ENCODE data around the gene CCDC50. TPM values are rescaled to one million over a fixed set of nuclear protein-coding genes. Genes with fewer than 3 reads are reported as not detected.

CCDC50 gene
- total RNA-seq, 1 donor from 2014 or later: 24.0 TPM

- H3K36me3 ChIP-seq (ENCODE audit: control insufficient read depth in 3 of 3, insufficient read depth in 3 of 3, low read length in 3 of 3): no peaks in the 10 kb centered on the region
- no peaks in the 10 kb centered on the region for H3K4me1 ChIP-seq (ENCODE audit: control insufficient read depth in 3 of 3, insufficient read depth in 3 of 3, low read length in 3 of 3)
Measured at GRCh38 chr3:191298846-191299245, 30.3 kb upstream of the CCDC50 start.

GRCh38 chr3:191300422-191300821 lies 28.8 kb upstream of the CCDC50 start:
- H3K4me3 ChIP-seq (ENCODE audit: low read length in 3 of 3): no peak overlapping the region
- no peaks in the 10 kb centered on the region for H3K27me3 ChIP-seq (ENCODE audit: control insufficient read depth in 3 of 3, insufficient read depth in 3 of 3, low read length in 3 of 3)
- no peaks in the 10 kb centered on the region for H3K9me3 ChIP-seq (ENCODE audit: control insufficient read depth in 3 of 3, low read length in 3 of 3)
- no peak overlapping the region for H3K27ac ChIP-seq (ENCODE audit: low read depth, low read length)
- no peaks in the 10 kb centered on the region for H3K4me1 ChIP-seq (ENCODE audit: control insufficient read depth in 3 of 3, insufficient read depth in 3 of 3, low read length in 3 of 3)
- no peaks in the 10 kb centered on the region for H3K36me3 ChIP-seq (ENCODE audit: control insufficient read depth in 3 of 3, insufficient read depth in 3 of 3, low read length in 3 of 3)
- H3K9ac ChIP-seq (ENCODE audit: low read depth in 1 of 3, low read length in 3 of 3): no peak overlapping the region

More at GRCh38 chr3:191298846-191299245, 30.3 kb upstream of the CCDC50 start:
- Histone ChIP-seq H3K9ac (ENCODE audit: low read depth in 1 of 3, low read length in 3 of 3) (no peak overlapping the region), H3K4me3 (ENCODE audit: low read length in 3 of 3) (no peak overlapping the region), H3K27ac (ENCODE audit: low read depth, low read length) (no peak overlapping the region), H3K27me3 (ENCODE audit: control insufficient read depth in 3 of 3, insufficient read depth in 3 of 3, low read length in 3 of 3) (no peaks in the 10 kb centered on the region), H3K9me3 (ENCODE audit: control insufficient read depth in 3 of 3, low read length in 3 of 3) (no peaks in the 10 kb centered on the region)

- Histone ChIP-seq H3K4me1 (ENCODE audit: control insufficient read depth in 3 of 3, insufficient read depth in 3 of 3, low read length in 3 of 3) (no peaks in the 10 kb centered on the region), H3K36me3 (ENCODE audit: control insufficient read depth in 3 of 3, insufficient read depth in 3 of 3, low read length in 3 of 3) (no peaks in the 10 kb centered on the region), H3K9ac (ENCODE audit: low read depth in 1 of 3, low read length in 3 of 3) (no peak overlapping the region), H3K9me3 (ENCODE audit: control insufficient read depth in 3 of 3, low read length in 3 of 3) (no peaks in the 10 kb centered on the region), H3K4me3 (ENCODE audit: low read length in 3 of 3) (no peak overlapping the region), H3K27me3 (ENCODE audit: control insufficient read depth in 3 of 3, insufficient read depth in 3 of 3, low read length in 3 of 3) (no peaks in the 10 kb centered on the region), H3K27ac (ENCODE audit: low read depth, low read length) (no peak overlapping the region)
Measured at GRCh38 chr3:191301017-191301416, 28.2 kb upstream of the CCDC50 start.

GRCh38 chr3:191301782-191302411 lies 27.3 kb upstream of the CCDC50 start:
- Histone ChIP-seq H3K9ac (ENCODE audit: low read depth in 1 of 3, low read length in 3 of 3) (no peak overlapping the region), H3K36me3 (ENCODE audit: control insufficient read depth in 3 of 3, insufficient read depth in 3 of 3, low read length in 3 of 3) (no peaks in the 10 kb centered on the region), H3K27ac (ENCODE audit: low read depth, low read length) (no peak overlapping the region), H3K4me1 (ENCODE audit: control insufficient read depth in 3 of 3, insufficient read depth in 3 of 3, low read length in 3 of 3) (no peaks in the 10 kb centered on the region), H3K9me3 (ENCODE audit: control insufficient read depth in 3 of 3, low read length in 3 of 3) (no peaks in the 10 kb centered on the region), H3K4me3 (ENCODE audit: low read length in 3 of 3) (no peak overlapping the region), H3K27me3 (ENCODE audit: control insufficient read depth in 3 of 3, insufficient read depth in 3 of 3, low read length in 3 of 3) (no peaks in the 10 kb centered on the region)

- Histone ChIP-seq H3K27me3 (ENCODE audit: control insufficient read depth in 3 of 3, insufficient read depth in 3 of 3, low read length in 3 of 3) (no peaks in the 10 kb centered on the region), H3K36me3 (ENCODE audit: control insufficient read depth in 3 of 3, insufficient read depth in 3 of 3, low read length in 3 of 3) (no peaks in the 10 kb centered on the region), H3K9me3 (ENCODE audit: control insufficient read depth in 3 of 3, low read length in 3 of 3) (no peaks in the 10 kb centered on the region), H3K4me1 (ENCODE audit: control insufficient read depth in 3 of 3, insufficient read depth in 3 of 3, low read length in 3 of 3) (no peaks in the 10 kb centered on the region), H3K27ac (ENCODE audit: low read depth, low read length) (no peak overlapping the region), H3K9ac (ENCODE audit: low read depth in 1 of 3, low read length in 3 of 3) (no peak overlapping the region), H3K4me3 (ENCODE audit: low read length in 3 of 3) (no peak overlapping the region)
Measured at GRCh38 chr3:191302451-191302850, 26.7 kb upstream of the CCDC50 start.

- no peaks in the 10 kb centered on the region for H3K36me3 ChIP-seq (ENCODE audit: control insufficient read depth in 3 of 3, insufficient read depth in 3 of 3, low read length in 3 of 3)
- H3K27me3 ChIP-seq (ENCODE audit: control insufficient read depth in 3 of 3, insufficient read depth in 3 of 3, low read length in 3 of 3): no peaks in the 10 kb centered on the region
- H3K27ac ChIP-seq (ENCODE audit: low read depth, low read length): no peak overlapping the region
- H3K9ac ChIP-seq (ENCODE audit: low read depth in 1 of 3, low read length in 3 of 3): no peak overlapping the region
- no peak overlapping the region for H3K4me3 ChIP-seq (ENCODE audit: low read length in 3 of 3)
- H3K4me1 ChIP-seq (ENCODE audit: control insufficient read depth in 3 of 3, insufficient read depth in 3 of 3, low read length in 3 of 3): no peaks in the 10 kb centered on the region
- H3K9me3 ChIP-seq (ENCODE audit: control insufficient read depth in 3 of 3, low read length in 3 of 3): no peaks in the 10 kb centered on the region
Measured at GRCh38 chr3:191303596-191303995, 25.6 kb upstream of the CCDC50 start.

GRCh38 chr3:191306428-191306827 lies 22.8 kb upstream of the CCDC50 start:
- H3K4me1 ChIP-seq (ENCODE audit: control insufficient read depth in 3 of 3, insufficient read depth in 3 of 3, low read length in 3 of 3): no peaks in the 10 kb centered on the region
- H3K4me3 ChIP-seq (ENCODE audit: low read length in 3 of 3): no peak overlapping the region
- no peak overlapping the region for H3K9ac ChIP-seq (ENCODE audit: low read depth in 1 of 3, low read length in 3 of 3)
- H3K27ac ChIP-seq (ENCODE audit: low read depth, low read length): no peak overlapping the region
- no peaks in the 10 kb centered on the region for H3K27me3 ChIP-seq (ENCODE audit: control insufficient read depth in 3 of 3, insufficient read depth in 3 of 3, low read length in 3 of 3)
- H3K9me3 ChIP-seq (ENCODE audit: control insufficient read depth in 3 of 3, low read length in 3 of 3): no peaks in the 10 kb centered on the region
- H3K36me3 ChIP-seq (ENCODE audit: control insufficient read depth in 3 of 3, insufficient read depth in 3 of 3, low read length in 3 of 3): no peaks in the 10 kb centered on the region

GRCh38 chr3:191307341-191307740 lies 21.9 kb upstream of the CCDC50 start:
- Histone ChIP-seq H3K4me3 (ENCODE audit: low read length in 3 of 3) (no peak overlapping the region), H3K27ac (ENCODE audit: low read depth, low read length) (no peak overlapping the region), H3K9me3 (ENCODE audit: control insufficient read depth in 3 of 3, low read length in 3 of 3) (no peaks in the 10 kb centered on the region), H3K9ac (ENCODE audit: low read depth in 1 of 3, low read length in 3 of 3) (no peak overlapping the region), H3K27me3 (ENCODE audit: control insufficient read depth in 3 of 3, insufficient read depth in 3 of 3, low read length in 3 of 3) (no peaks in the 10 kb centered on the region), H3K4me1 (ENCODE audit: control insufficient read depth in 3 of 3, insufficient read depth in 3 of 3, low read length in 3 of 3) (no peaks in the 10 kb centered on the region), H3K36me3 (ENCODE audit: control insufficient read depth in 3 of 3, insufficient read depth in 3 of 3, low read length in 3 of 3) (no peaks in the 10 kb centered on the region)

GRCh38 chr3:191313296-191313695 lies 15.9 kb upstream of the CCDC50 start:
- H3K9ac ChIP-seq (ENCODE audit: low read depth in 1 of 3, low read length in 3 of 3): no peak overlapping the region

GRCh38 chr3:191314109-191314728 lies 15.0 kb upstream of the CCDC50 start:
- Histone ChIP-seq H3K36me3 (ENCODE audit: control insufficient read depth in 3 of 3, insufficient read depth in 3 of 3, low read length in 3 of 3) (no peaks in the 10 kb centered on the region), H3K27me3 (ENCODE audit: control insufficient read depth in 3 of 3, insufficient read depth in 3 of 3, low read length in 3 of 3) (no peaks in the 10 kb centered on the region), H3K4me3 (ENCODE audit: low read length in 3 of 3) (no peak overlapping the region), H3K4me1 (ENCODE audit: control insufficient read depth in 3 of 3, insufficient read depth in 3 of 3, low read length in 3 of 3) (no peaks in the 10 kb centered on the region), H3K27ac (ENCODE audit: low read depth, low read length) (no peak overlapping the region), H3K9ac (ENCODE audit: low read depth in 1 of 3, low read length in 3 of 3) (no peak overlapping the region), H3K9me3 (ENCODE audit: control insufficient read depth in 3 of 3, low read length in 3 of 3) (no peaks in the 10 kb centered on the region)

More at GRCh38 chr3:191313296-191313695, 15.9 kb upstream of the CCDC50 start:
- H3K9me3 ChIP-seq (ENCODE audit: control insufficient read depth in 3 of 3, low read length in 3 of 3): no peaks in the 10 kb centered on the region
- H3K27me3 ChIP-seq (ENCODE audit: control insufficient read depth in 3 of 3, insufficient read depth in 3 of 3, low read length in 3 of 3): no peaks in the 10 kb centered on the region
- H3K27ac ChIP-seq (ENCODE audit: low read depth, low read length): no peak overlapping the region
- H3K36me3 ChIP-seq (ENCODE audit: control insufficient read depth in 3 of 3, insufficient read depth in 3 of 3, low read length in 3 of 3): no peaks in the 10 kb centered on the region
- no peaks in the 10 kb centered on the region for H3K4me1 ChIP-seq (ENCODE audit: control insufficient read depth in 3 of 3, insufficient read depth in 3 of 3, low read length in 3 of 3)
- no peak overlapping the region for H3K4me3 ChIP-seq (ENCODE audit: low read length in 3 of 3)

All from skeletal muscle tissue (tissue), 4 donors.